ENCODE results near the gene MAP2K5. TPM values are rescaled to one million over a fixed set of nuclear protein-coding genes. Genes with fewer than 3 reads are reported as not detected.

MAP2K5 gene
- polyA plus RNA-seq, 1 donor from 2014 or later = 12.1 TPM

GRCh38 chr15:67521029-67521782, 21.3 kb upstream of the MAP2K5 start, which contains the start of gene C15orf61:
TSS of gene C15orf61 (plus strand) at chr15:67521131. CDS start at chr15:67521249, 118 bp downstream.
- H3K4me3 ChIP-seq (ENCODE audit: low read length) = peak within 1 kb of the TSS; percentile 98
- no peaks in the 10 kb centered on the region for H3K9me3 ChIP-seq (ENCODE audit: low read length)
- H3K27me3 ChIP-seq (ENCODE audit: insufficient read depth, low read depth, low read length) = no peaks in the 10 kb centered on the region
- peak within 1 kb of the TSS; percentile 75 for H2AFZ ChIP-seq (ENCODE audit: low read depth, low read length)
- H4K20me1 ChIP-seq (ENCODE audit: insufficient read depth) = no peaks in the 10 kb centered on the region
- H3K27ac ChIP-seq (ENCODE audit: low read length) = peak within 1 kb of the TSS; percentile 78
- H3K36me3 ChIP-seq (ENCODE audit: insufficient read depth, low read length) = no peaks in the 10 kb centered on the region
- H3K79me2 ChIP-seq (replicated peaks; ENCODE audit: insufficient read depth, low read length) = peaks cover 15% of the 10 kb centered on the region
- H3K9ac ChIP-seq (ENCODE audit: low read length) = peak within 1 kb of the TSS; percentile 87
- no peaks in the 10 kb centered on the region for H3K9me2 ChIP-seq (ENCODE audit: insufficient read depth, low read length)
- TF ChIP-seq REST (IDR thresholded peaks at IDR 0.05; ENCODE audit: borderline replicate concordance) (no peak), EZH2 (IDR thresholded peaks at IDR 0.05; ENCODE audit: borderline replicate concordance, insufficient read depth, low read length, poor library complexity, severe bottlenecking) (no peak), TAF1 (IDR thresholded peaks at IDR 0.05; ENCODE audit: low read depth) (peak; percentile 54), EP300 (conservative IDR thresholded peaks at IDR 0.05; ENCODE audit: poor library complexity, severe bottlenecking) (peak; percentile 50), SMC3 (conservative IDR thresholded peaks at IDR 0.05; ENCODE audit: poor library complexity) (peak; percentile 42), POLR2AphosphoS5 (IDR thresholded peaks at IDR 0.05) (peak; percentile 44), CTCF (IDR thresholded peaks at IDR 0.05; ENCODE audit: poor library complexity, severe bottlenecking) (peak; percentile 37), MXI1 (conservative IDR thresholded peaks at IDR 0.05; ENCODE audit: poor library complexity, severe bottlenecking) (peak; percentile 82), RAD21 (conservative IDR thresholded peaks at IDR 0.05) (peak; percentile 46)
- no peaks in the 10 kb centered on the region for H3F3A ChIP-seq (ENCODE audit: insufficient read depth, low read length, poor library complexity, severe bottlenecking)
- H3K4me2 ChIP-seq (ENCODE audit: low read length) = peak within 1 kb of the TSS; percentile 90

DNA sequence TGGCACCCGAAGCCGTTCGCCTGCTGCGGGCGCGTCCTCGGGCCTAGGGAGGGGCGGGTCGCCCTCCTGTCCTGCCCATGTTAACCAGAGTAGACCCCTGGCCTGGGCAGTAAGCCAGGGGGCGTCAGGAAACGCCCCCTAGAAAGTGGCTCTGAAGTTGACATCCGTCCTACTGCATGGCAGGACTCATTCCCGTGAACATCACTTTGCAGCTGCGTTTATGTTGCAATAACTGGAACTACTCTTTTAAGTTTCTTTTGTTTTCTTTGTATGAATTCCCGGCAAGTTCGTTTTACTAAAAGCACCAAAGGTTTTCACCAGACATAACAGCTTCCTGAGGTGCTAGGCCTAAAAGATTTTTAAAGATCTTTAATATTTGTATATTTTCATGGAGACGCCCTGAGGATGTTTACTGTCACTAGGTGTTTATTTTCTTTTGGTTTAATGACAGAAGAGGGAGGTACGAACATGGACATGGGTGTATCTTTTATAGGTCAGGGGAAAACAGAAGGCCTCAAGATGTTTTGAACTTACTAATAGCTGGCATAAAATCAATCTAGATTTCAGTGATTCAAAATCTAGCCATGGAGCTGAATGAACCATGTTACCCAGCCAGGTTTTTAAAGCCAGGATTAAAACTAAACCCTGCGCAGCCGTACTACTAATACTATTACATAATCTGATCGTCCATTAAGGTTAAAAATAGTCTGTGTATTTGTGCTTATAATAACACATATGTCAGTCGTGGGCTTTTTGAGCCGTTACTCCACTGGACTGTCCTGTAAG, 20.5 kb upstream of the MAP2K5 start:
- Histone ChIP-seq H2AFZ (ENCODE audit: low read depth, low read length) (peak overlapping the region; percentile 75), H3K36me3 (ENCODE audit: insufficient read depth, low read length) (no peaks in the 10 kb centered on the region), H3K4me3 (ENCODE audit: low read length) (peak overlapping the region; percentile 98), H3F3A (ENCODE audit: insufficient read depth, low read length, poor library complexity, severe bottlenecking) (no peaks in the 10 kb centered on the region), H3K9me3 (ENCODE audit: low read length) (no peaks in the 10 kb centered on the region), H4K20me1 (ENCODE audit: insufficient read depth) (no peaks in the 10 kb centered on the region), H3K79me2 (replicated peaks; ENCODE audit: insufficient read depth, low read length) (peaks cover 15% of the 10 kb centered on the region), H3K27ac (ENCODE audit: low read length) (peak overlapping the region; percentile 78), H3K4me2 (ENCODE audit: low read length) (peak overlapping the region; percentile 90), H3K9me2 (ENCODE audit: insufficient read depth, low read length) (no peaks in the 10 kb centered on the region), H3K9ac (ENCODE audit: low read length) (peak overlapping the region; percentile 87), H3K27me3 (ENCODE audit: insufficient read depth, low read depth, low read length) (no peaks in the 10 kb centered on the region)
- TF ChIP-seq RAD21 (conservative IDR thresholded peaks at IDR 0.05) (no peak), POLR2AphosphoS5 (IDR thresholded peaks at IDR 0.05) (no peak), EZH2 (IDR thresholded peaks at IDR 0.05; ENCODE audit: borderline replicate concordance, insufficient read depth, low read length, poor library complexity, severe bottlenecking) (no peak), SMC3 (conservative IDR thresholded peaks at IDR 0.05; ENCODE audit: poor library complexity) (no peak), EP300 (conservative IDR thresholded peaks at IDR 0.05; ENCODE audit: poor library complexity, severe bottlenecking) (no peak), TAF1 (IDR thresholded peaks at IDR 0.05; ENCODE audit: low read depth) (no peak), MXI1 (conservative IDR thresholded peaks at IDR 0.05; ENCODE audit: poor library complexity, severe bottlenecking) (no peak), REST (IDR thresholded peaks at IDR 0.05; ENCODE audit: borderline replicate concordance) (no peak), CTCF (IDR thresholded peaks at IDR 0.05; ENCODE audit: poor library complexity, severe bottlenecking) (no peak)
